Small intestine (tissue), 7 donors: ENCODE measurements around the gene MDGA2. TPM values are rescaled to one million over a fixed set of nuclear protein-coding genes. Genes with fewer than 3 reads are reported as not detected.

ENCODE experiments used
- DNase-seq, 2 donors: peaks; one replicate each; pipeline versions ENCODE4 v3.0.0 to v3.0.0-alpha.2; 2013
- FAIRE-seq: peaks from 2 replicates; lab custom pipeline; 2012; peaks lifted over from hg19 to GRCh38; lab: Jason Lieb, UNC
- H3K27ac ChIP-seq, 3 donors: one replicate each; pipeline ENCODE4 v1.5.1; 2013; ENCODE audit warnings: low read length in 2 of 3, mild to moderate bottlenecking in 2 of 3, control low read depth in 1 of 3, inconsistent platforms in 1 of 3, low read depth in 1 of 3, moderate library complexity in 1 of 3
- H3K27me3 ChIP-seq, 3 donors: one replicate each; pipeline ENCODE4 v1.6.1; 2013; ENCODE audit warnings: low read length in 3 of 3, inconsistent platforms in 1 of 3; ENCODE audit not compliant: control insufficient read depth in 3 of 3, insufficient read depth in 3 of 3
- H3K36me3 ChIP-seq, 3 donors: one replicate each; pipeline ENCODE4 v1.6.1; 2013; ENCODE audit warnings: low read length in 3 of 3, inconsistent platforms in 1 of 3, low read depth in 1 of 3, mild to moderate bottlenecking in 1 of 3, moderate library complexity in 1 of 3; ENCODE audit not compliant: control insufficient read depth in 3 of 3, insufficient read depth in 2 of 3
- H3K4me1 ChIP-seq, 3 donors: one replicate each; pipeline ENCODE4 v1.6.1; 2013; ENCODE audit warnings: low read length in 2 of 3, inconsistent platforms in 1 of 3, low read depth in 1 of 3, mild to moderate bottlenecking in 1 of 3, moderate library complexity in 1 of 3; ENCODE audit not compliant: control insufficient read depth in 3 of 3, insufficient read depth in 2 of 3
- H3K4me3 ChIP-seq, 3 donors: one replicate each; pipeline ENCODE4 v1.5.1; 2013; ENCODE audit warnings: low read length in 3 of 3, control low read depth in 1 of 3, inconsistent platforms in 1 of 3, low read depth in 1 of 3, mild to moderate bottlenecking in 1 of 3, moderate library complexity in 1 of 3
- H3K9me3 ChIP-seq, 2 donors: one replicate each; pipeline ENCODE4 v1.6.1; 2013; ENCODE audit warnings: low read depth in 1 of 2, low read length in 1 of 2; ENCODE audit not compliant: control insufficient read depth in 2 of 2, insufficient read depth in 1 of 2
- WGBS, 3 donors: extraction: QIAGEN DNeasy Blood & Tissue Kit; methylation state at CpG; one replicate each; pipeline ENCODE4 v1.1.7; 2013; 5-methylcytosine and 5-hydroxymethylcytosine counted together
- polyA plus RNA-seq, 4 donors: library from polyadenylated mRNA; stranded (reverse) in 3 of 4; unstranded in 1 of 4; fragments of 200-250 nt in 3 of 4; fragments of 120-200 nt in 1 of 4; gene quantifications; one replicate each; pipeline versions ENCODE4 v1.2.1 to v1.2.3, GENCODE V29; 2013
- donor health status: healthy with polysubstance abuse.
- donor health status: control.
- donor health status: control.
- donor health status: Bipolar disorder and iron deficiency.
- donor health status: healthy.

The MDGA2 gene
- polyA plus RNA-seq, 4 donors, result 0.01 to 0.06 TPM; not detected in 2

DNA sequence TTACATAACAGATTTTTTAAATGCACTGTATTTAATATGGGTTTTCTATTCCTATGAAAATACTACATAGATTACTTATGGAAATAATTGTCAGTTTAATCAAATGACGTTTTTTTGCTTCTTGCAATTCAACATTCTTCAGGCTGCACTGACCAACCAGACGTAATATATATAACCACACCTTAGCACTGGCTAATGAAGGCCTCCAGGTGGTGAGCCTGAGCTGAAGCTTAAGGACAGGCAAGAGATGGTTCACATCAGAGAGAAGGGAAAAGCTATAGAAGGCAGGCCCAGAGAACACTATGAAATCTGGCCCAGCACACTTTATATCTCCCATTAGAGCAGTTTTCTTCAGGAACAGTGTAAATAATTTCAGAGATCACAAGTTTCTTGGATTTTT, 2.8 kb upstream of the MDGA2 start:
- Histone ChIP-seq H3K36me3 (no peaks in the 10 kb centered on the region), H3K27ac (no peak overlapping the region), H3K9me3 (peaks cover 0 to 2% of the 10 kb centered on the region in 2 donors), H3K4me1 (no peaks in the 10 kb centered on the region), H3K4me3 (no peak overlapping the region), H3K27me3 (peaks cover 8 to 36% (median 18%) of the 10 kb centered on the region in 3 donors)
- FAIRE-seq (no peak), DNase-seq (no peak)
- 50 to 67% (median 50%) methylated on average over 2 of the region's 2 CpGs for WGBS, 3 donors

DNA sequence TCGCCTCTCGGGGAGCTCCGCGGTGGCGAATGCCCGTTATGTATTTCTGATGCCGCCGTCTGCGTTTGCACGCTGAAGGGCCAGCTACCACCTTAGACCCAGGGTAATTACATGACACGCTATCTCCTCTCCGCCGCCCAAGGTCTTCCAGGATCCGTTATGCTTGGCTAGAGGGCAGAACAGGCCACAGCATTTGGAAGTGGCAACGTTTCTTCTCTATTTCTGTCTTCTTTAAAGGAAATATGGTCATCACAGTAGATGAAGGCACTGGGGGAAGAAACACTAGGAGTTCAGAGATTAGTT, 861 bp upstream of the MDGA2 start:
- peaks cover 8 to 43% (median 21%) of the 10 kb centered on the region in 3 donors for H3K27me3 ChIP-seq
- H3K27ac ChIP-seq, result no peak overlapping the region
- H3K9me3 ChIP-seq, result peaks cover 0 to 2% of the 10 kb centered on the region in 2 donors
- no peak for FAIRE-seq
- no peak for DNase-seq
- no peaks in the 10 kb centered on the region for H3K4me1 ChIP-seq
- H3K4me3 ChIP-seq, result peak overlapping the region in 1 of 3 donors; percentile 28
- WGBS, 3 donors, result 3 to 10% (median 6%) methylated on average over 15 of the region's 15 CpGs
- no peaks in the 10 kb centered on the region for H3K36me3 ChIP-seq

DNA sequence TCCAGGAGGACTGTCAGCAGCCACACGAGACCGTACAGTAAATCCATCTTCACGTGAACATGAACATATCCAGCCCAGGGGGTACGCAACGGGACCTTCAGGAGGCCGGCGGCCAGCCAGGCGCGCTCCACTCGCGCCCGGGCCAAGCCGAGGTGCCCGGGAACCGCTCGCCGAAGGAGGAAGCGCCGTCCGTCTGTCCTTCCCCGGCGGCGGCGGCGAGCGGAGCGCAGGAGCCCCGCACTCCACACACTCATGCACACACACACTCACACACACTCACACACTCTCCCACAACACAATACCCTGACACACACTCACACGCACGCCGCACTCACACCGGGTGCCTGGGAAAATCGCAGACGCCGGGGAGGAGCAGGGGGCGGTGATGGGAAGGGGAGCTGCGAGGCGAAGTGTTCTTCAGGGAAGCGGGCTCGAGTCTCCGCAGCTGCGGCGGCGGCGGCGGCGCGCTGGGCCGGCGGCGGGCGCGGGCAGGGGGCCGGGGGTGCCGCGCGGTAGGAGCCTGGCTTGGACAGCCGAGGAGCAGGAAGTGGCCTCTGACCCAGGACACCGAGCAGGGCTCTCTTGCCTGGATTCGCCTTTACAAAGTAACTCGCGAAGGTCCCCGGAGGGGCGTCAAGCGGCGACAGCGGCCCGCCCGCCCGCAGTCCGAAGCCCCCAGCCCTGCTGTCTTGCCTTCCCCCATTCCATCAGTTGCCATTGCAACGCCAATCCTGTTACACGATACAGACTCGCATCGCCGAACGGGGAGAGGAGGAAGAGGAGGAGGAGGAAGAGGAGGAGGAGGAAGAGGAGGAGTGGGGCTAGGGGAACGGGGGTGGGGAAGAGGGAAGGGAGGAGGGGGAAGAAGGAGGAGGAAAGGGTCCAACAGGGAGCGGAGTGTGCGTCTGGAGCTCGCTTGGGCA, 601 bp downstream of the MDGA2 start:
- Histone ChIP-seq H3K36me3 (no peaks in the 10 kb centered on the region), H3K4me1 (no peaks in the 10 kb centered on the region), H3K27me3 (peaks cover 8 to 43% (median 21%) of the 10 kb centered on the region in 3 donors), H3K4me3 (peak overlapping the region in 1 of 3 donors; percentile 36), H3K27ac (no peak overlapping the region), H3K9me3 (peaks cover 0 to 2% of the 10 kb centered on the region in 2 donors)
- peak in 1 of 2 donors; percentile 21 for DNase-seq
- whole genome bisulfite sequencing, 3 donors, result 2 to 15% (median 11%) methylated on average over 73 to 81 of the region's 81 CpGs
- no peak for FAIRE-seq

DNA sequence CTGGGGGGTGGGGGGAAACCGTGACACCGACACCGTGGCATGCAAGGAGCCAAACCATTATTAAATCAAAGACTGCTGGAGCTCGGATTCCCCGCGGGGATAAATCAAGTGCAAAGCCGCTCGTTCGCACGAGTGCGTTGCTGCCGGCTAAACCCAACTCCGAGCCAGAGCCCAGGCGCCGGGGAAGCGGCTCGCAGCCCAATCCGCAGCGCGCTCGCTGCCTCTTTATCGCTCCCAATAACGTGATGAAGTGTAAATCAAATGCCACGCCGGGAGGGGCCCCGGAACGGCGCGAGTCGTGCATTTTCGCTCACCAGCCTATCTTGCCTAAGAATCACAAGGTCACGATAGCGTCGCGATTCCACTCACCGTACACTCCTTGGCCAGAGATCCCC, 1.3 kb downstream of the MDGA2 start:
- FAIRE-seq (no peak), DNase-seq (no peak)
- no peaks in the 10 kb centered on the region for H3K36me3 ChIP-seq
- WGBS, 3 donors, result 2 to 7% (median 6%) methylated on average over 35 to 36 of the region's 36 CpGs
- no peaks in the 10 kb centered on the region for H3K4me1 ChIP-seq
- no peak overlapping the region for H3K27ac ChIP-seq
- peaks cover 0 to 2% of the 10 kb centered on the region in 2 donors for H3K9me3 ChIP-seq
- H3K4me3 ChIP-seq, result peak overlapping the region in 1 of 3 donors; percentile 36
- H3K27me3 ChIP-seq, result peaks cover 8 to 43% (median 21%) of the 10 kb centered on the region in 3 donors

DNA sequence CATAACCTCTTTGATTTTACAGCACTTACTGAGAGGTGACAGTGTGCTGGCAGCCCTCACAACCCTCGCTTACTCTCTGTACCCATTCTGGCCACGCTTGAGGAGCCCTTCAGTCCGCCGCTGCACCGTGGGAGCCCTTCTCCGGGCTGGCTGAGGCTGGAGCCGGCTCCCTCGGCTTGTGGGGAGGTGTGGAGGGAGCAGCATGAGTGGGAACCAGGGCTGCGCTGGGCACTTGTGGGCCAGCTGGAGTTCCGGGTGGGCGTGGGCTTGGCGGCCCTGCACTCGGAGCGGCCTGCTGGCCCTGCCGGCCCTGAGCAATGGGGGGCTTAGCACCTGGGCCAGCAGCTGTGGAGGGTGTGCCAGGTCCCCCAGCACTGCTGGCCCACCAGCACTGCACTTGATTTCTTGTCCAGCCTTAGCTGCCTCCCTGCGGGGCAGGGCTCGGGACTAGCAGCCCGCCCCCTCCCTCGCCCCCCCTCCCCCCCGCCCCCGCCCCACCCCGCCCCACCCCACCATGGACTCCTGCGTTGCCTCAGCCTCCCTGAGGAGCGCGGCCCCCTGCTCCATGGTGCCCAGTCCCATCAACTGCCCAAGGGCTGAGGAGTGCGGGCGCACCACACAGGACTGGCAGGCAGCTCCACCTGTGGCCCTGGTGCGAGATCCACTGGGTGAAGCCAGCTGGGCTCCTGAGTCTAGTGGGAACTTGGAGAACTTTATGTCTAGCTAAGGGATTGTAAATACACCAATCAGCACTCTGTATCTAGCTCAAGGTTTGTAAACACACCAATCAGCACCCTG, 9.9 kb downstream of the MDGA2 start:
- no peaks in the 10 kb centered on the region for H3K9me3 ChIP-seq
- 86 to 90% (median 87%) methylated on average over 22 to 27 of the region's 28 CpGs for WGBS, 3 donors
- H3K4me1 ChIP-seq, result no peaks in the 10 kb centered on the region
- no peak overlapping the region for H3K4me3 ChIP-seq
- no peaks in the 10 kb centered on the region for H3K27me3 ChIP-seq
- H3K36me3 ChIP-seq, result no peaks in the 10 kb centered on the region
- DNase-seq, result no peak
- no peak for FAIRE-seq
- no peak overlapping the region for H3K27ac ChIP-seq

DNA sequence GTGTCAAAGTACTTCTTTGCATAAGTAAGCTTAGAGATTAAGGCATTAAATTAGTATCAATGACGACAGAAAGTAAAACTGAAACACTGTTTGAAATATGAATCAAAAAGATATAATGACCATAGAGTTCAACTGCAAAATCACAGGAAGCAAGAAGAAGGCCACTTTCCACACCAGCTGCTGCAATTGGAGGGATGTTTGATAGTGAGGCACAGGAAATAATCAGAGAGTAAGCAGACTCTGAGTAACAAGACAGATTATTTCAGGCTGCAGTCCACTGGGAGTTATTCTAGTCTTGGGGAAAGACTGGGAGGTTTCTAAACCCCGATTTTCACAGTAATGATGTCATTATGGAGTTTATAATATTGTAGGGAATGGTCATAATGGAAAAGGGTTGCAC, 12.9 kb downstream of the MDGA2 start:
- 48 to 59% (median 55%) methylated on average over 2 of the region's 2 CpGs for WGBS, 3 donors
- no peak for DNase-seq
- no peak overlapping the region for H3K4me3 ChIP-seq

DNA sequence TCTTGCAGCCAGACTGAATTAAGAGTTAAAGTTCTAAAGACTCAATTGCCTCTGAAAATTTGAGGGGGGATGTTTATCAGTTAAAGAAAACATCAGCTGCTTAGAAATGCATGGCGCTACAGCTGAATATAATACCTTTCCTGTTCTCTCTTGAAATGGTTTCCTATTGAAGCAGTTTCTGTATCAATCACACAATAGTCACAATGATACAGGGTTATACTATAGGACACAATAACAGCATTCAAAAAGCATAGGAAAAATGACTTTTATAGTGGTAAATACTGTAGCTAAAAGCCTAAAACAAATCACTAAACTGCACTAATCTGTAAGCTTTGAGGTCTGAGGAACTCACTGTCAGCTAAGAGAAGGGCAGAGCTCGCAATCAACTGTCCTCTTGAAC, 15.2 kb downstream of the MDGA2 start:
- H3K27ac ChIP-seq, result no peak overlapping the region
- H3K27me3 ChIP-seq, result no peaks in the 10 kb centered on the region
- no peaks in the 10 kb centered on the region for H3K36me3 ChIP-seq
- DNase-seq, result no peak
- no peak for FAIRE-seq
- H3K9me3 ChIP-seq, result no peaks in the 10 kb centered on the region
- H3K4me3 ChIP-seq, result no peak overlapping the region
- no peaks in the 10 kb centered on the region for H3K4me1 ChIP-seq
- 62 to 68% (median 65%) methylated on average over 2 of the region's 2 CpGs for WGBS, 3 donors

More for the DNA sequence above, 12.9 kb downstream of the MDGA2 start:
- Histone ChIP-seq H3K27me3 (no peaks in the 10 kb centered on the region), H3K36me3 (no peaks in the 10 kb centered on the region), H3K27ac (no peak overlapping the region), H3K4me1 (no peaks in the 10 kb centered on the region), H3K9me3 (no peaks in the 10 kb centered on the region)
- no peak for FAIRE-seq

DNA sequence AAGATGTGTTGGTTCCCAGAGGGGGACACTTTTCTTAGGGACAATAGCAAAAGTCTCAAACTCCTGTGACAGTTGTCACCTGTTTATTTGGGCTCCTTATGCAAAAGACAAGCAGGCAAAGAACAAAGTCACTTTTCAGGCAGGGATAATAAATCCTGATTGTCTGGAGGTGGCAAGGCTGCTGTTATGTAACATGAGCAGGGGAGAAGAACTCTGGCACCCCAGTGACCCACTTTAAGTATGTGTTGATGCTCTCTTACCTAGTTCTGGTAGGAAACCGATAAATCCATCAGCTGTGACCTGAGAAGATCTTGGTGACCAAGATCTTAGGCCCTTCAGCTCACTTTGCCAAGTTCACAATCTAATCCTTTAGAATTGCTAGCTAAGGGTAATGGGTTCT, 17.4 kb downstream of the MDGA2 start:
- Histone ChIP-seq H3K36me3 (no peaks in the 10 kb centered on the region), H3K4me3 (no peak overlapping the region), H3K27ac (no peak overlapping the region), H3K27me3 (no peaks in the 10 kb centered on the region), H3K4me1 (no peaks in the 10 kb centered on the region), H3K9me3 (no peaks in the 10 kb centered on the region)
- WGBS, 3 donors, result 59 to 91% (median 75%) methylated on average over 1 of the region's 1 CpG
- no peak for DNase-seq
- FAIRE-seq, result no peak
